A549 (cell line): ENCODE measurements around the gene AURKB. TPM values are rescaled to one million over a fixed set of nuclear protein-coding genes. Genes with fewer than 3 reads are reported as not detected.

Source experiments
- ATAC-seq, 2 experiments: fragments of 200-7000 bp in 1 of 2; fragments of >200 bp in 1 of 2; cut with Nextera tagmentation in 1 of 2; cut with Tn5 transposase in 1 of 2; 3 replicates each; pipeline versions ENCODE4 v1.8.0 to v1.9.1; 2018 to 2020; ENCODE audit warnings: mild to moderate bottlenecking in 1 of 2, moderate library complexity in 1 of 2
- CTCF ChIA-PET: fragments of 300-600 bp; sonication (Branson Sonifier 250); formaldehyde crosslinking; extraction: SDS; loops from one replicate; lab custom pipeline; 2021; ENCODE audit warnings: antibody characterized with exemption, inconsistent platforms; lab: Yijun Ruan, JAX
- POLR2A ChIA-PET: fragments of 350-600 bp; formaldehyde crosslinking; extraction: SDS; loops from one replicate; lab custom pipeline; 2021; ENCODE audit warnings: antibody characterized with exemption, inconsistent platforms; lab: Yijun Ruan, JAX
- DNase-seq, 2 experiments: peaks; one replicate each; pipeline versions ENCODE4 v3.0.0 to v3.0.0-alpha.2; 2011 to 2016; ENCODE audit warnings: low read depth in 1 of 2, low spot score in 1 of 2
- FAIRE-seq: peaks from 2 replicates; lab custom pipeline; 2011; peaks lifted over from hg19 to GRCh38; lab: Jason Lieb, UNC
- H3K27ac ChIP-seq, 2 experiments: fragments of >200 bp; sonication (Bioruptor Twin); formaldehyde crosslinking; 3 replicates each; pipeline ENCODE4 v1.5.1; 2016 to 2017
- H3K4me1 ChIP-seq: fragments of >200 bp; sonication (Bioruptor Twin); formaldehyde crosslinking; 3 replicates; pipeline ENCODE4 v1.6.1; 2016
- H3K4me2 ChIP-seq: fragments of >200 bp; sonication (Bioruptor Twin); formaldehyde crosslinking; 3 replicates; pipeline ENCODE4 v1.6.1; 2016
- H3K4me3 ChIP-seq: fragments of >200 bp; sonication (Bioruptor Twin); formaldehyde crosslinking; 3 replicates; pipeline ENCODE4 v1.5.1; 2016
- H3K9me3 ChIP-seq: fragments of >200 bp; sonication (Bioruptor Twin); formaldehyde crosslinking; 3 replicates; pipeline ENCODE4 v1.6.1; 2016
- BCL3 ChIP-seq: fragments of >200 bp; sonication (Bioruptor Twin); formaldehyde crosslinking; IDR thresholded peaks from 3 replicates; pipeline ENCODE4 v1.6.1; 2016
- BHLHE40 ChIP-seq: IDR thresholded peaks from 2 replicates; pipeline ENCODE4 v1.6.1; 2012; ENCODE audit warnings: low read depth, low read length, inconsistent platforms
- CEBPB ChIP-seq, 2 experiments: fragments of >200 bp in 1 of 2; sonication (Bioruptor Twin) in 1 of 2; formaldehyde crosslinking in 1 of 2; IDR thresholded peaks; 2 replicates each; pipeline ENCODE4 v1.6.1; 2012 to 2016
- CHD2 ChIP-seq: fragments of 150-350 bp; IDR thresholded peaks from 2 replicates; pipeline ENCODE4 v1.6.1; 2014; ENCODE audit warnings: low read length; ENCODE audit not compliant: partially characterized antibody
- CTCF ChIP-seq: fragments of >200 bp; sonication (Bioruptor Twin); formaldehyde crosslinking; IDR thresholded peaks from 3 replicates; pipeline ENCODE4 v1.5.1; 2016
- EHF ChIP-seq: fragments of 250-450 bp; sonication (Bioruptor Pico); IDR thresholded peaks from 2 replicates; pipeline ENCODE4 v1.5.0; 2020; ENCODE audit warnings: mild to moderate bottlenecking
- EHMT2 ChIP-seq: fragments of 200-600 bp; sonication (generic); IDR thresholded peaks from 2 replicates; pipeline ENCODE4 v1.6.1; 2016; ENCODE audit warnings: antibody characterized with exemption, low read depth, mild to moderate bottlenecking, moderate library complexity
- ESRRA ChIP-seq: fragments of 150-350 bp; IDR thresholded peaks from 2 replicates; pipeline ENCODE4 v1.6.1; 2014; ENCODE audit warnings: mild to moderate bottlenecking, low read length, borderline replicate concordance
- FOSB ChIP-seq: fragments of 250-450 bp; sonication (Bioruptor Pico); IDR thresholded peaks from 2 replicates; pipeline ENCODE4 v1.5.0; 2020; ENCODE audit warnings: mild to moderate bottlenecking, moderate library complexity
- FOXS1 ChIP-seq: fragments of 250-450 bp; sonication (Bioruptor Pico); IDR thresholded peaks from 2 replicates; pipeline ENCODE4 v1.5.0; 2020; ENCODE audit warnings: mild to moderate bottlenecking, moderate library complexity
- HDAC2 ChIP-seq: fragments of 200-600 bp; sonication (generic); IDR thresholded peaks from 2 replicates; pipeline ENCODE4 v1.6.1; 2016
- HEYL ChIP-seq: fragments of 250-450 bp; sonication (Bioruptor Pico); IDR thresholded peaks from 2 replicates; pipeline ENCODE4 v1.8.0; 2021; ENCODE audit warnings: mild to moderate bottlenecking, moderate library complexity
- HOXA7 ChIP-seq: fragments of 250-450 bp; sonication (Bioruptor Pico); IDR thresholded peaks from 2 replicates; pipeline ENCODE4 v1.5.0; 2020; ENCODE audit warnings: mild to moderate bottlenecking, moderate library complexity
- HOXB5 ChIP-seq: fragments of 250-450 bp; sonication (Bioruptor Pico); IDR thresholded peaks from 2 replicates; pipeline ENCODE4 v1.5.0; 2020; ENCODE audit warnings: mild to moderate bottlenecking, moderate library complexity
- JUN ChIP-seq, 2 experiments: fragments of >200 bp; sonication (Bioruptor Twin); formaldehyde crosslinking; IDR thresholded peaks; 2 replicates in 1 of 2; 3 replicates in 1 of 2; pipeline ENCODE4 v1.6.1; 2016 to 2017
- KDM1A ChIP-seq: fragments of 200-600 bp; sonication (generic); IDR thresholded peaks from 2 replicates; pipeline ENCODE4 v1.6.1; 2016; ENCODE audit warnings: low read depth, mild to moderate bottlenecking
- KDM5A ChIP-seq: fragments of 200-600 bp; sonication (generic); IDR thresholded peaks from 2 replicates; pipeline ENCODE4 v1.6.1; 2016; ENCODE audit warnings: antibody characterized with exemption, mild to moderate bottlenecking
- MAFK ChIP-seq: fragments of 450-650 bp; IDR thresholded peaks from 2 replicates; pipeline ENCODE4 v1.6.1; 2014; ENCODE audit not compliant: partially characterized antibody
- MAZ ChIP-seq: fragments of 150-350 bp; IDR thresholded peaks from 2 replicates; pipeline ENCODE4 v1.6.1; 2014; ENCODE audit warnings: antibody characterized with exemption, low read depth, low read length, borderline replicate concordance
- NPAS2 ChIP-seq: fragments of 250-450 bp; sonication (Bioruptor Pico); IDR thresholded peaks from 2 replicates; pipeline ENCODE4 v1.8.0; 2022; ENCODE audit warnings: mild to moderate bottlenecking, moderate library complexity, borderline replicate concordance
- NR3C1 ChIP-seq: fragments of >200 bp; sonication (Bioruptor Twin); formaldehyde crosslinking; IDR thresholded peaks from 3 replicates; pipeline ENCODE4 v1.6.1; 2017
- PBX3 ChIP-seq: IDR thresholded peaks from 2 replicates; pipeline ENCODE4 v1.6.1; 2012
- PHF8 ChIP-seq: fragments of 200-600 bp; sonication (generic); IDR thresholded peaks from 2 replicates; pipeline ENCODE4 v1.6.1; 2016; ENCODE audit warnings: low read depth, mild to moderate bottlenecking, antibody characterized with exemption, moderate library complexity, borderline replicate concordance
- POLR2A ChIP-seq: IDR thresholded peaks from 2 replicates; pipeline ENCODE4 v1.6.1; 2012; ENCODE audit warnings: mild to moderate bottlenecking, low read length
- POLR2AphosphoS2 ChIP-seq: conservative IDR thresholded peaks from 2 replicates; pipeline ENCODE4 v1.6.1; 2012; ENCODE audit warnings: low read length, improper control_type of control experiment, inconsistent platforms
- RAD21 ChIP-seq, 2 experiments: fragments of >200 bp in 1 of 2; sonication (Bioruptor Twin) in 1 of 2; formaldehyde crosslinking in 1 of 2; IDR thresholded peaks in 1 of 2; conservative IDR thresholded peaks in 1 of 2; 2 replicates in 1 of 2; 3 replicates in 1 of 2; pipeline ENCODE4 v1.6.1; 2012 to 2018; ENCODE audit warnings: inconsistent platforms in 1 of 2
- RARB ChIP-seq: fragments of 250-450 bp; sonication (Bioruptor Pico); IDR thresholded peaks from 2 replicates; pipeline ENCODE4 v1.8.0; 2021; ENCODE audit warnings: mild to moderate bottlenecking, moderate library complexity
- RNF2 ChIP-seq: fragments of 200-600 bp; sonication (generic); IDR thresholded peaks from 2 replicates; pipeline ENCODE4 v1.6.1; 2016; ENCODE audit warnings: low read depth, mild to moderate bottlenecking, antibody characterized with exemption, moderate library complexity, borderline replicate concordance
- SMC3 ChIP-seq: fragments of >200 bp; sonication (Bioruptor Twin); formaldehyde crosslinking; IDR thresholded peaks from 3 replicates; pipeline ENCODE4 v1.6.1; 2018; ENCODE audit warnings: inconsistent platforms
- SREBF2 ChIP-seq: fragments of 450-650 bp; IDR thresholded peaks from 2 replicates; pipeline ENCODE4 v1.6.1; 2014; ENCODE audit warnings: mild to moderate bottlenecking, moderate library complexity
- ZC3H11A ChIP-seq: fragments of 450-650 bp; IDR thresholded peaks from 2 replicates; pipeline ENCODE4 v1.6.1; 2014; ENCODE audit warnings: antibody characterized with exemption, mild to moderate bottlenecking
- ZFP36 ChIP-seq: fragments of 450-650 bp; IDR thresholded peaks from 2 replicates; pipeline ENCODE4 v1.6.1; 2014; ENCODE audit warnings: borderline replicate concordance; ENCODE audit not compliant: partially characterized antibody
- ZNF302 ChIP-seq: fragments of 250-450 bp; sonication (Bioruptor Pico); IDR thresholded peaks from 2 replicates; pipeline ENCODE4 v1.9.0; 2021; ENCODE audit warnings: inconsistent platforms, mild to moderate bottlenecking, moderate library complexity
- WGBS: methylation state at CpG from one replicate; pipeline ENCODE4 v1.1.6; 2017; ENCODE audit errors: missing lambda C conversion rate; 5-methylcytosine and 5-hydroxymethylcytosine counted together
- polyA plus RNA-seq, 4 experiments: library from polyadenylated mRNA; depleted of rRNA in 3 of 4; stranded (reverse); fragments of >200 nt; fragmentation: RNase III in 1 of 4; extraction: RNeasy Plus Mini Kit Qiagen cat#74134 plus additional on column Dnase treatment in 1 of 4; gene quantifications; 2 replicates in 3 of 4; 3 replicates in 1 of 4; pipeline ENCODE4 v1.2.3, GENCODE V29; 2011 to 2017
- TF ChIP-seq, protein P1 (sequence below): IDR thresholded peaks from 2 replicates; pipeline ENCODE4 v1.6.1; 2012; ENCODE audit warnings: low read depth, borderline replicate concordance
- TF ChIP-seq, protein P2 (sequence below): fragments of 250-450 bp; sonication (Bioruptor Pico); IDR thresholded peaks from 2 replicates; pipeline ENCODE4 v1.5.0; 2020; ENCODE audit warnings: low read depth, mild to moderate bottlenecking, moderate library complexity
- TF ChIP-seq, protein P3 (sequence below): IDR thresholded peaks from 2 replicates; pipeline ENCODE4 v1.6.1; 2012

AURKB gene
- polyA plus RNA-seq, 2 of the 4 experiments (the other 2 are of a cell fraction) = 51.0 to 130 TPM

GRCh38 chr17:8220783-8221662 is 10.6 kb upstream of the AURKB start:
- H3K9me3 ChIP-seq = no peaks in the 10 kb centered on the region
- WGBS = 2% methylated on average over 45 of the region's 45 CpGs
- ChIA-PET CTCF (interaction anchor here (0.6 to 12.0 kb wide), 23 partner anchors 9 to 147 kb away, joined by 3 to 160 read pairs (median 5); partner anchors contain the start of genes ALOXE3, AURKB, BORCS6 and CTC1), POLR2A (interaction anchor here (0.7 to 7.9 kb wide), 18 partner anchors 11 to 101 kb away, joined by 3 to 159 read pairs (median 6); partner anchors contain the start of genes AURKB, BORCS6, CTC1 and PFAS)
- DNase-seq (peak; percentile 91 to 97), FAIRE-seq (no peak), ATAC-seq (peak; percentile 28 to 62)
- peak overlapping the region; percentile 78 for H3K4me3 ChIP-seq
- H3K4me1 ChIP-seq = peaks cover 24% of the 10 kb centered on the region
- peak overlapping the region; percentile 93 to 97 for H3K27ac ChIP-seq
- H3K4me2 ChIP-seq = peak overlapping the region; percentile 94
- TF ChIP-seq, protein P1, sequence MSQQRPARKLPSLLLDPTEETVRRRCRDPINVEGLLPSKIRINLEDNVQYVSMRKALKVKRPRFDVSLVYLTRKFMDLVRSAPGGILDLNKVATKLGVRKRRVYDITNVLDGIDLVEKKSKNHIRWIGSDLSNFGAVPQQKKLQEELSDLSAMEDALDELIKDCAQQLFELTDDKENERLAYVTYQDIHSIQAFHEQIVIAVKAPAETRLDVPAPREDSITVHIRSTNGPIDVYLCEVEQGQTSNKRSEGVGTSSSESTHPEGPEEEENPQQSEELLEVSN = no peak; the same call in 1 of the 2 replicates
- TF ChIP-seq FOSB (CRISPR knock-in tag) = no peak
- no peak for TF ChIP-seq KDM5A
- TF ChIP-seq RAD21 (conservative IDR thresholded peaks at IDR 0.05 in 1 of 2, IDR thresholded peaks at IDR 0.05 in 1 of 2) = no peak
- no peak for TF ChIP-seq BHLHE40
- TF ChIP-seq, protein P2, sequence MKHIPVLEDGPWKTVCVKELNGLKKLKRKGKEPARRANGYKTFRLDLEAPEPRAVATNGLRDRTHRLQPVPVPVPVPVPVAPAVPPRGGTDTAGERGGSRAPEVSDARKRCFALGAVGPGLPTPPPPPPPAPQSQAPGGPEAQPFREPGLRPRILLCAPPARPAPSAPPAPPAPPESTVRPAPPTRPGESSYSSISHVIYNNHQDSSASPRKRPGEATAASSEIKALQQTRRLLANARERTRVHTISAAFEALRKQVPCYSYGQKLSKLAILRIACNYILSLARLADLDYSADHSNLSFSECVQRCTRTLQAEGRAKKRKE (CRISPR knock-in tag) = no peak
- no peak for TF ChIP-seq HDAC2
- TF ChIP-seq RARB (CRISPR knock-in tag) = peak; percentile 13; the same call in 1 of the 2 replicates
- TF ChIP-seq PBX3 = peak; percentile 38; the same call in 1 of the 2 replicates
- TF ChIP-seq EHMT2 = no peak
- peak; percentile 38; the same call in 2 of the 3 replicates for TF ChIP-seq SMC3
- peak; percentile 20; the same call in 2 of the 3 replicates for TF ChIP-seq CTCF
- no peak for TF ChIP-seq HEYL (CRISPR knock-in tag)
- peak; percentile 82 for TF ChIP-seq MAFK
- peak; percentile 59; the same call in 1 of the 2 replicates for TF ChIP-seq MAZ
- peak; percentile 6; the same call in 1 of the 2 replicates for TF ChIP-seq PHF8
- no peak for TF ChIP-seq EHF (CRISPR knock-in tag)
- TF ChIP-seq JUN (IDR thresholded peaks at IDR 0.05) = peak; percentile 44 to 59; a peak in 3 of 5 replicates
- TF ChIP-seq CEBPB (IDR thresholded peaks at IDR 0.05) = peak in 1 of 2 experiments; percentile 78; a peak in 2 of 4 replicates
- TF ChIP-seq POLR2A = peak; percentile 33
- TF ChIP-seq, protein P3, sequence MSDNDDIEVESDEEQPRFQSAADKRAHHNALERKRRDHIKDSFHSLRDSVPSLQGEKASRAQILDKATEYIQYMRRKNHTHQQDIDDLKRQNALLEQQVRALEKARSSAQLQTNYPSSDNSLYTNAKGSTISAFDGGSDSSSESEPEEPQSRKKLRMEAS = peak; percentile 55; the same call in 1 of the 2 replicates
- TF ChIP-seq CHD2 = no peak
- TF ChIP-seq FOXS1 = no peak
- peak; percentile 94 for TF ChIP-seq ESRRA
- no peak for TF ChIP-seq RNF2
- TF ChIP-seq NR3C1 = no peak
- TF ChIP-seq HOXB5 (CRISPR knock-in tag) = peak; percentile 75
- TF ChIP-seq HOXA7 (CRISPR knock-in tag) = no peak
- no peak for TF ChIP-seq POLR2AphosphoS2
- TF ChIP-seq ZFP36 = no peak
- TF ChIP-seq ZC3H11A = no peak
- no peak for TF ChIP-seq BCL3
- TF ChIP-seq KDM1A = no peak
- peak; percentile 96 for TF ChIP-seq SREBF2
- no peak for TF ChIP-seq ZNF302
- no peak for TF ChIP-seq NPAS2
